H9 (cell line): ENCODE results near the gene SIRT7. TPM values are rescaled to one million over a fixed set of nuclear protein-coding genes. Genes with fewer than 3 reads are reported as not detected.
A peak's percentile ranks its signal among the peaks of the same experiment; 100 is the strongest.

Experiments used
- DNase-seq: peaks from one replicate; pipeline ENCODE4 v3.0.0-alpha.2; 2017
- H2AFZ ChIP-seq: one replicate; pipeline ENCODE4 v1.6.1; 2013; ENCODE audit warnings: mild to moderate bottlenecking, low read length, control low read depth, moderate library complexity
- H2AK5ac ChIP-seq: 2 replicates; pipeline ENCODE4 v1.6.1; 2013; ENCODE audit warnings: low read length, control low read depth, mixed read lengths; ENCODE audit not compliant: insufficient read length
- H2BK120ac ChIP-seq: one replicate; pipeline ENCODE4 v1.6.1; 2013; ENCODE audit warnings: low read depth, mild to moderate bottlenecking, low read length, control low read depth, inconsistent platforms; ENCODE audit not compliant: poor library complexity, severe bottlenecking
- H2BK12ac ChIP-seq: 2 replicates; pipeline ENCODE4 v1.6.1; 2013; ENCODE audit warnings: low read length, control low read depth, mixed read lengths, low read depth; ENCODE audit not compliant: insufficient read length
- H2BK15ac ChIP-seq: 2 replicates; pipeline ENCODE4 v1.6.1; 2013; ENCODE audit warnings: low read depth, low read length, control low read depth
- H2BK20ac ChIP-seq: one replicate; pipeline ENCODE4 v1.6.1; 2013; ENCODE audit warnings: low read depth, mild to moderate bottlenecking, low read length, control low read depth, inconsistent platforms; ENCODE audit not compliant: poor library complexity, severe bottlenecking
- H2BK5ac ChIP-seq: 2 replicates; pipeline ENCODE4 v1.6.1; 2013; ENCODE audit warnings: low read length, control low read depth, mixed read lengths; ENCODE audit not compliant: insufficient read length
- H3K14ac ChIP-seq: 2 replicates; pipeline ENCODE4 v1.6.1; 2013; ENCODE audit warnings: low read length, control low read depth; ENCODE audit not compliant: insufficient read depth
- H3K18ac ChIP-seq: 2 replicates; pipeline ENCODE4 v1.6.1; 2013; ENCODE audit warnings: low read depth, mild to moderate bottlenecking, mixed read lengths, low read length, control low read depth; ENCODE audit not compliant: insufficient read length
- H3K23ac ChIP-seq: 2 replicates; pipeline ENCODE4 v1.6.1; 2013; ENCODE audit warnings: low read length, control low read depth, mixed read lengths, low read depth; ENCODE audit not compliant: insufficient read length
- H3K23me2 ChIP-seq: 2 replicates; pipeline ENCODE4 v1.6.1; 2013; ENCODE audit warnings: low read depth, mild to moderate bottlenecking, mixed read lengths, low read length, control low read depth; ENCODE audit not compliant: insufficient read length, poor library complexity, severe bottlenecking
- H3K27ac ChIP-seq: 2 replicates; pipeline ENCODE4 v1.5.1; 2013; ENCODE audit warnings: low read length, control low read depth, mixed read lengths, low read depth; ENCODE audit not compliant: insufficient read length
- H3K27me3 ChIP-seq: 2 replicates; pipeline ENCODE4 v1.6.1; 2013; ENCODE audit warnings: low read length, control low read depth, inconsistent platforms; ENCODE audit not compliant: insufficient read depth
- H3K4ac ChIP-seq: 2 replicates; pipeline ENCODE4 v1.6.1; 2013; ENCODE audit warnings: low read depth, mild to moderate bottlenecking, control low read depth, inconsistent platforms, low read length, moderate library complexity
- H3K4me1 ChIP-seq: 2 replicates; pipeline ENCODE4 v1.6.1; 2013; ENCODE audit warnings: low read length, control low read depth, inconsistent platforms; ENCODE audit not compliant: insufficient read depth
- H3K4me2 ChIP-seq: 2 replicates; pipeline ENCODE4 v1.6.1; 2013; ENCODE audit warnings: low read length, control low read depth, mixed read lengths; ENCODE audit not compliant: insufficient read length, insufficient read depth
- H3K56ac ChIP-seq: 2 replicates; pipeline ENCODE4 v1.6.1; 2013; ENCODE audit warnings: low read depth, mild to moderate bottlenecking, mixed read lengths, low read length, control low read depth; ENCODE audit not compliant: insufficient read length
- H3K79me1 ChIP-seq: 2 replicates; pipeline ENCODE4 v1.6.1; 2013; ENCODE audit warnings: low read depth, mild to moderate bottlenecking, moderate library complexity, low read length, control low read depth, inconsistent platforms; ENCODE audit not compliant: insufficient read depth, poor library complexity, severe bottlenecking
- H3K79me2 ChIP-seq: 2 replicates; pipeline ENCODE4 v1.6.1; 2013; ENCODE audit warnings: low read length, control low read depth, inconsistent platforms; ENCODE audit not compliant: insufficient read depth
- H3K9ac ChIP-seq: 2 replicates; pipeline ENCODE4 v1.6.1; 2013; ENCODE audit warnings: low read length, control low read depth, mixed read lengths; ENCODE audit not compliant: insufficient read length; ENCODE audit errors: extremely low read depth
- H3K9me3 ChIP-seq: one replicate; pipeline ENCODE4 v1.6.1; 2013; ENCODE audit warnings: low read depth, low read length, inconsistent platforms; ENCODE audit not compliant: control insufficient read depth
- H3T11ph ChIP-seq: one replicate; pipeline ENCODE4 v1.6.1; 2013; ENCODE audit warnings: mild to moderate bottlenecking, low read length, control low read depth, inconsistent platforms
- H4K20me1 ChIP-seq: one replicate; pipeline ENCODE4 v1.6.1; 2013; ENCODE audit not compliant: control insufficient read depth, insufficient read length, insufficient read depth
- H4K5ac ChIP-seq: 2 replicates; pipeline ENCODE4 v1.6.1; 2013; ENCODE audit warnings: low read depth, mild to moderate bottlenecking, mixed read lengths, low read length, control low read depth; ENCODE audit not compliant: insufficient read length
- H4K8ac ChIP-seq: replicated peaks from 2 replicates; pipeline ENCODE4 v1.6.1; 2013; ENCODE audit warnings: low read length, control low read depth, mixed read lengths, low read depth; ENCODE audit not compliant: insufficient read length
- H4K91ac ChIP-seq: 2 replicates; pipeline ENCODE4 v1.6.1; 2013; ENCODE audit warnings: low read depth, mild to moderate bottlenecking, moderate library complexity, mixed read lengths, low read length, control low read depth; ENCODE audit not compliant: insufficient read length
- H3K27ac Mint-ChIP-seq, 3 experiments: 2 replicates in 2 of 3; 3 replicates in 1 of 3; pipeline ENCODE4 v1.8.0; 2020 to 2021; ENCODE audit warnings: mixed read lengths in 3 of 3, mild to moderate bottlenecking in 1 of 3, moderate library complexity in 1 of 3
- H3K27me3 Mint-ChIP-seq: 2 replicates; pipeline ENCODE4 v1.8.0; 2021; ENCODE audit warnings: low read depth, mild to moderate bottlenecking, moderate library complexity, mixed read lengths
- H3K36me3 Mint-ChIP-seq, 3 experiments: 2 replicates in 2 of 3; 3 replicates in 1 of 3; pipeline ENCODE4 v1.8.0; 2020 to 2021; ENCODE audit warnings: low read depth in 3 of 3, mixed read lengths in 3 of 3; ENCODE audit not compliant: insufficient read depth in 1 of 3
- H3K4me1 Mint-ChIP-seq, 2 experiments: 2 replicates each; pipeline ENCODE4 v1.8.0; 2020; ENCODE audit warnings: mixed read lengths in 2 of 2
- H3K4me3 Mint-ChIP-seq, 2 experiments: 2 replicates in 1 of 2; 3 replicates in 1 of 2; pipeline ENCODE4 v1.8.0; 2020 to 2021; ENCODE audit warnings: mild to moderate bottlenecking in 2 of 2, mixed read lengths in 2 of 2, moderate library complexity in 1 of 2
- H3K9me3 Mint-ChIP-seq, 2 experiments: 2 replicates in 1 of 2; 3 replicates in 1 of 2; pipeline ENCODE4 v1.8.0; 2020; ENCODE audit warnings: mild to moderate bottlenecking in 2 of 2, mixed read lengths in 2 of 2, moderate library complexity in 1 of 2
- WGBS: extraction: QIAGEN DNeasy Blood & Tissue Kit; methylation state at CpG from one replicate; pipeline ENCODE4 v1.1.7; 2013; ENCODE audit warnings: missing lambda C conversion rate, low lambda C conversion rate, mixed read lengths; ENCODE audit not compliant: insufficient read length; ENCODE audit errors: extremely low coverage; 5-methylcytosine and 5-hydroxymethylcytosine counted together
- total RNA-seq: library from RNA; stranded (reverse); gene quantifications from 2 replicates; pipeline ENCODE4 v1.2.1, GENCODE V29; 2021
- TF ChIP-seq, protein P1 (sequence below): fragments of 200-600 bp; sonication (generic); conservative IDR thresholded peaks from 3 replicates; pipeline ENCODE4 v1.8.0; 2021; ENCODE audit warnings: antibody characterized with exemption, mild to moderate bottlenecking

The SIRT7 gene
- total RNA-seq, 1 experiment from 2014 or later, result 29.7 TPM

DNA sequence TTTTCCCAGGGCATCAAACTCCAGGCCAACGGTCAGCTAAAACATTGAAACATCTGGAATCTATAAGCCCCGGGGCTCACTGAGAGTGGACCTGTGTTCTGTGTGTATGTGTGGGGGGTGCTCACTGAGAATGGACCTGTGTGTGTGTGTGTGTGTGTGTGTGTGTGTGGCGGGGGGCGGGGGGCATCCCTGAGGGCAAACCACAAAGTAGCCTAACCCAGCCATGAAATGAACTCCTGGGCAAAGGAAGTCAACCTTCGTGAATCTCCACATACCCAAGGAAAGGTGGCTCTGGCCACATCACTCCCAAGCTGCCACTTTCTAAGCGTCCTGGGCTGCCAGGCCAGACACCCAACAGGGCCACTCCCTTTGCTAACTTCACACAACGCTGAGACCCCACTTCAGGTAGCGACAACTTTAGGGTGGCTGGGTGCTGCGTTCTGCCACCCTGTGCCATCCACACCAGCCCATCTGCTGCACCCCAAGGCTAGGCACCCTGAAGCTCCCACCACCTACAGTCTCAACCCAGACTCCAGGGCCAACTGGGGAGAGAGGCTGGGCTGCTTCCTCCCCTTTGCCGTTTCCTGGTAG lies 8.0 kb upstream of the SIRT7 start:
- no peak overlapping the region for H2BK12ac ChIP-seq
- H3K79me2 ChIP-seq, result peaks cover 22% of the 10 kb centered on the region; the same call in 1 of the 2 replicates
- peak overlapping the region; percentile 79 to 85 for H3K4me3 Mint-ChIP-seq
- no peak overlapping the region for H3K18ac ChIP-seq
- H3K27me3 ChIP-seq, result no peaks in the 10 kb centered on the region
- no CpG with 5 or more reads among the region's 10 CpGs for WGBS
- peaks cover 35 to 38% of the 10 kb centered on the region in 2 experiments for H3K4me1 Mint-ChIP-seq
- no peak overlapping the region for H3K9ac ChIP-seq
- no peaks in the 10 kb centered on the region for H4K20me1 ChIP-seq
- no peak overlapping the region for H3T11ph ChIP-seq
- H3K9me3 Mint-ChIP-seq, result no peaks in the 10 kb centered on the region
- H2AK5ac ChIP-seq, result no peak overlapping the region
- TF ChIP-seq, protein P1, sequence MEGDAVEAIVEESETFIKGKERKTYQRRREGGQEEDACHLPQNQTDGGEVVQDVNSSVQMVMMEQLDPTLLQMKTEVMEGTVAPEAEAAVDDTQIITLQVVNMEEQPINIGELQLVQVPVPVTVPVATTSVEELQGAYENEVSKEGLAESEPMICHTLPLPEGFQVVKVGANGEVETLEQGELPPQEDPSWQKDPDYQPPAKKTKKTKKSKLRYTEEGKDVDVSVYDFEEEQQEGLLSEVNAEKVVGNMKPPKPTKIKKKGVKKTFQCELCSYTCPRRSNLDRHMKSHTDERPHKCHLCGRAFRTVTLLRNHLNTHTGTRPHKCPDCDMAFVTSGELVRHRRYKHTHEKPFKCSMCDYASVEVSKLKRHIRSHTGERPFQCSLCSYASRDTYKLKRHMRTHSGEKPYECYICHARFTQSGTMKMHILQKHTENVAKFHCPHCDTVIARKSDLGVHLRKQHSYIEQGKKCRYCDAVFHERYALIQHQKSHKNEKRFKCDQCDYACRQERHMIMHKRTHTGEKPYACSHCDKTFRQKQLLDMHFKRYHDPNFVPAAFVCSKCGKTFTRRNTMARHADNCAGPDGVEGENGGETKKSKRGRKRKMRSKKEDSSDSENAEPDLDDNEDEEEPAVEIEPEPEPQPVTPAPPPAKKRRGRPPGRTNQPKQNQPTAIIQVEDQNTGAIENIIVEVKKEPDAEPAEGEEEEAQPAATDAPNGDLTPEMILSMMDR, result no peak
- H3K36me3 Mint-ChIP-seq, result peaks cover 9 to 19% (median 12%) of the 10 kb centered on the region in 3 experiments; a peak in 6 of 7 replicates
- peaks cover 16% of the 10 kb centered on the region for H3K27me3 Mint-ChIP-seq
- peaks cover 11% of the 10 kb centered on the region for H3K23me2 ChIP-seq
- DNase-seq, result no peak
- no peak overlapping the region for H2BK5ac ChIP-seq
- H2BK15ac ChIP-seq, result no peak overlapping the region
- H2BK120ac ChIP-seq, result no peak overlapping the region
- no peak overlapping the region for H2BK20ac ChIP-seq
- no peak overlapping the region for H3K23ac ChIP-seq
- H3K27ac Mint-ChIP-seq, result peak overlapping the region; percentile 31 to 96 (median 86); a peak in 4 of 7 replicates
- no peak overlapping the region for H2AFZ ChIP-seq
- no peak overlapping the region for H3K4ac ChIP-seq
- no peaks in the 10 kb centered on the region for H3K9me3 ChIP-seq
- no peak overlapping the region for H4K8ac ChIP-seq
- H4K91ac ChIP-seq, result no peak overlapping the region
- H3K79me1 ChIP-seq, result peaks cover 5% of the 10 kb centered on the region
- peak overlapping the region; percentile 15 for H3K4me2 ChIP-seq
- peaks cover 3% of the 10 kb centered on the region; the same call in 1 of the 2 replicates for H3K4me1 ChIP-seq
- H3K14ac ChIP-seq, result no peak overlapping the region
- no peak overlapping the region for H3K56ac ChIP-seq
- no peak overlapping the region for H4K5ac ChIP-seq
- no peak overlapping the region for H3K27ac ChIP-seq
